Activated naive CD4-positive, alpha-beta T cell (primary cell): ENCODE data around the gene SPO11.

ENCODE experiments used
- DNase-seq, 4 experiments: peaks; one replicate each; lab custom pipeline; 2025; lab: John Stamatoyannopoulos, UW

Gene SPO11

GRCh38 chr20:57310821-57311514 lies 18.6 kb upstream of the SPO11 start:
- DNase-seq: no peak

GRCh38 chr20:57312138-57312537 lies 17.5 kb upstream of the SPO11 start:
- DNase-seq: no peak

- DNase-seq: no peak
Measured at GRCh38 chr20:57313230-57313629, 16.4 kb upstream of the SPO11 start.

- no peak for DNase-seq
Measured at GRCh38 chr20:57313951-57314350, 15.7 kb upstream of the SPO11 start.

- no peak for DNase-seq
Measured at GRCh38 chr20:57315083-57315975, 14.3 kb upstream of the SPO11 start.

GRCh38 chr20:57315976-57316480 lies 13.6 kb upstream of the SPO11 start:
- no peak for DNase-seq

GRCh38 chr20:57316795-57317201 lies 12.8 kb upstream of the SPO11 start:
- no peak for DNase-seq

GRCh38 chr20:57317316-57317788 lies 12.3 kb upstream of the SPO11 start:
- no peak for DNase-seq

- DNase-seq: no peak
Measured at GRCh38 chr20:57317789-57318371, 11.7 kb upstream of the SPO11 start.

- DNase-seq: no peak
Measured at GRCh38 chr20:57319584-57319983, 10.0 kb upstream of the SPO11 start.

- DNase-seq: no peak
Measured at GRCh38 chr20:57320358-57320757, 9.2 kb upstream of the SPO11 start.

- no peak for DNase-seq
Measured at GRCh38 chr20:57321142-57321541, 8.5 kb upstream of the SPO11 start.

GRCh38 chr20:57322476-57322875 lies 7.1 kb upstream of the SPO11 start:
- DNase-seq: no peak

GRCh38 chr20:57323034-57323433 lies 6.6 kb upstream of the SPO11 start:
- DNase-seq: no peak

GRCh38 chr20:57325632-57326356 lies 3.8 kb upstream of the SPO11 start:
- no peak for DNase-seq

GRCh38 chr20:57326667-57327455 lies 2.7 kb upstream of the SPO11 start:
- no peak for DNase-seq

GRCh38 chr20:57327820-57328219 lies 1.8 kb upstream of the SPO11 start:
- no peak for DNase-seq

- no peak for DNase-seq
Measured at GRCh38 chr20:57330998-57331397, 1.4 kb downstream of the SPO11 start.

- no peak for DNase-seq
Measured at GRCh38 chr20:57332105-57333089, 2.8 kb downstream of the SPO11 start.

- DNase-seq: no peak
Measured at GRCh38 chr20:57335392-57335791, 5.8 kb downstream of the SPO11 start.
